NAMALWA (cell line): Measurements from ENCODE around the gene EFS.
"Not testable (repeated sequence)": the region's sequence is repeated elsewhere in the genome, so short reads cannot be mapped to it uniquely, and the experiment has no call there.

Experiments used
- DNase-seq: peaks from one replicate; pipeline ENCODE4 v3.0.0-alpha.2; 2015; ENCODE audit warnings: low spot score

Gene EFS

DNA sequence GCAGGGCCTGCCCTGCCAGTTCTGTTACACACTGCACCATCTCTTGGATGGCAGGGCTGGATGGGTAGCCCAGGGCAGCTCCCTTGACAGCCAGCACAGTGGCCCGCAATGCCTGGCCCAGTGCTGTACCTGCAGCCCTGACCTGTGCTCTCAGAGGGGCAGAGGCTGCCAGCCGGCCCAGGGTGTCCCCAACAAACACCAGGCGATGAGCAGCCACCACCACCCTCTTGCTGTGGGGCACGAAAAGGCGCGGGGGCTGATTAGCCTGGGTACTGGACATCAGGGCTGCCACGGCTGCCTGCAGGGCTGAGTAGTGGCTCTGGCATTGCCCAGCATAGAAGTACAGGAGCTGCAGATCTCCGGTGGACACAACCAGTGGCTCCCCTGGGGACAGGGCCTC, 7.7 kb downstream of the EFS start:
- DNase-seq = no peak

DNA sequence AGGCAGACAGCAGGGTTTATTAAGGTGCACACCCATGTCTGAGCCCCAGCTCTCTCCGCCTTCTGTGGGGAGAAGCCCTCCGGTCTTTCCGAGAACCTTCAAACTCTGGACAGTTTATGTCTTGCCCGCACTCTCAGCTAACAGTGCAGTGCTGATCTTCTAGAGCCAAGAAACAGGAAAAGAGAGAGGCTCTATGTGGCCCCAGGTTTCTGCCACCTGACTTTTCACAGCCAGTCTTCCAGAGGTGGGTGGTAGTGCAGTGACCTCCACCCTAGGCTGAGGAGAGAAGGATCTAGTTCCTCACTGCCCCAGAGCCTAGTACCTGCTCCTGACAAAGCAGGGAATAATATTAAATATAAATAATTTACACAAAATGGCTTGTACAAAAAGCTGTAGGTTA, 8.3 kb downstream of the EFS start:
- DNase-seq = no peak

DNA sequence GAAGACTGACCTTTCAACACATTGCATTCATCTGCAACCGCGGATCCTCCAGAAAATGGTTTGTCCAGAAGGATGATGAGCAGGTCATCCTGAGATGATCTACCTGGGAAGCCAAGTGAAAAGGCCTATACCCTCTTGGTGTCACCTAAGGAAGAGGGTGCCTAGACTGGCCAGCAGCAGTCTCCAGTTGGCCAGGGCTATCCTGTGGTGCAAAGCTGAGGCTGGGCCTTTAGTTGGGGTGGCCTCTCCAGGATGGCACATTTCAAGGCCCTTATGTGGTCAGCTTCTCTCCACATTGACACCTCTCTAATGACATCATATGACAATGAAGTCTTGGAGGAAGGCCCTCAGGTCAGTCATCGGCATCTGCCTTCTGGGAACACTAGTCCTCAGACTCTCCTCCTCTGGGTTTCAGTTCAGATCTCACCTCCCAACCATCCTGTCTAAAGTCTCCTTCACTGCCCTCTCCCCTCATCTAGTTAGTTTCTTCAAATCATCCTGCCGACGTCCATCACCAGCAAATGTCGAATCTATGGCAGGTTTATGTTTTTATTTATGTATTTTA, 9.0 kb downstream of the EFS start:
- no peak for DNase-seq

DNA sequence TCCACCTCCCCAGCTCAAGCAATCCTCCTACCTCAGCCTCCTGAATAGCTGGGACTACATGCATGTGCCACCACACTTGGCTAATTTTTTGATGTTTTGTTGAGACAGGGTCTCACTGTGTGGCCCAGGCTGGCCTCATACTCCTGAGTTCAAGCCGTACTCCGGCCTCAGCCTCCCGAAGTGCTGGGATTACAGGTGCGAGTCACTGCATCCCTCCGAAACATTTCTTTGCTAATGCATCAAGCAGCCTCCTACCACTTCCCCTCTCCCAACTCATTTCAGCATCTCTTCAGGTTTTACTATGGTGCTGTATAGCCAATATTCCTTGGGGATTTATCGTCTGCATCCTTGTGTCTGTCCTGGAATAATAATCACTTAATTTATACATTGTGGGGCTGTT, 10.0 kb downstream of the EFS start:
- DNase-seq = no peak

DNA sequence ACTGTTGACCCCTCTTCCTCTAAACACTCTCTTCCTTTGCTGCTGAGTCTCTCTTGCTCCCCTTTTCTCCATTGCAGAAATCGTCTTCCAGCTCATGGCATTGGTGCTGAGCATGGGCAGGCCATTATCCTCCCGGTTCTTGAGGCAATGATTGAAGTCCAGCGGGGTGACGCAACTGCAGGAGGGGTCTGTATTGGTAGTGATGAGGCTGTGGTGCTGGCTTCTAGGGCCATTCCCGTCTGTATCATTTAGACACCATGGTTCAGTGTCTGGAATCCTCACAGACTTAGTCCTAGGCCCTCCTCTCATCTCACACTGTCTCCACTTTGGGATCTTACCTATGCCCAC, 11.6 kb downstream of the EFS start:
- no peak for DNase-seq

DNA sequence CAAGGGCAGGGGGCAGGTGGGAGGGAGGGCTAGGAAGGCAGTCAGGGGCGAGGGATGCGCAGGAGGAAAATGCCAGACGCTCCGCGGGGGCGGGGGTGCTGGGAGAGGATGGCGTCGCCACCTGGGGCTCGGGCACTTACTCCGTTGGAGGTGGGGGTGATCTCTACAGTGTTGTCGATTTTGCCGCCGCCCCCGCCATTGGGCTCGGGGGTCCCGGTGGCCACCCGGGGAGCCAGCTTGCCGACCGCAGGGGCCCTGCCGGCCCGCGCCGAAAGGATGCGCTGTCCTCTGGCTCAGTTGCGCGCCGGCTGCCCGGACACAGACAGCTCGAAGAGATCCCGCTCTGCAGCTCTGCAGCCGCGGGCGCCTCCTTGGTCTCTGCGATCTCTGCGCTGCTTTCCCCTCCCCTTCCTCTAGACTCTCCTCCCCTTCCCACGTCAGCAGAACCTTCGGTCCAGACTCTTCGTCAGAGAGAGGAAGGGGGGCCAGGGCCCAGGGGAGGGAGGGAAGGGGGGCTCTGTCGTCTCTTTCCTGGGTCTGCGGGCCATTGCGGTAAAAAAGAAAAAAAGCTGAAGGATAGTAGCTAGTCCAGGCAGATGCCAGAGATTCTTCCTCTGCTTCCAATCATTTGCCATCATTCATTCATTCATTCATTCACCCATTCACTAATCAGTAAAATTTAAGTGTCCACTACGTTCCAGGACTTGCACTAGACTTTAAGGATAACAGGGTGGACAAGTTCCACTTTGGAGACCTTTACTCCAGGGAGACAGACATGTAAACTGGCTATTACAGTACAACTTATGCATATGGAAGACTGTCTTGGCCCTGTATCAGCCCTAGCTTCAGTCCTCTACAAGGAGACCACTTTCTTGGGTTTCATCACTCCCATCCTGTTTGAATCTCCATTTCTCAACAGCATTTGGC, 12.2 kb downstream of the EFS start, which contains the start of gene SLC22A17:
Gene SLC22A17, minus strand, starts transcription at position 382 of the 927 bp plus-strand sequence.
- no peak for DNase-seq

DNA sequence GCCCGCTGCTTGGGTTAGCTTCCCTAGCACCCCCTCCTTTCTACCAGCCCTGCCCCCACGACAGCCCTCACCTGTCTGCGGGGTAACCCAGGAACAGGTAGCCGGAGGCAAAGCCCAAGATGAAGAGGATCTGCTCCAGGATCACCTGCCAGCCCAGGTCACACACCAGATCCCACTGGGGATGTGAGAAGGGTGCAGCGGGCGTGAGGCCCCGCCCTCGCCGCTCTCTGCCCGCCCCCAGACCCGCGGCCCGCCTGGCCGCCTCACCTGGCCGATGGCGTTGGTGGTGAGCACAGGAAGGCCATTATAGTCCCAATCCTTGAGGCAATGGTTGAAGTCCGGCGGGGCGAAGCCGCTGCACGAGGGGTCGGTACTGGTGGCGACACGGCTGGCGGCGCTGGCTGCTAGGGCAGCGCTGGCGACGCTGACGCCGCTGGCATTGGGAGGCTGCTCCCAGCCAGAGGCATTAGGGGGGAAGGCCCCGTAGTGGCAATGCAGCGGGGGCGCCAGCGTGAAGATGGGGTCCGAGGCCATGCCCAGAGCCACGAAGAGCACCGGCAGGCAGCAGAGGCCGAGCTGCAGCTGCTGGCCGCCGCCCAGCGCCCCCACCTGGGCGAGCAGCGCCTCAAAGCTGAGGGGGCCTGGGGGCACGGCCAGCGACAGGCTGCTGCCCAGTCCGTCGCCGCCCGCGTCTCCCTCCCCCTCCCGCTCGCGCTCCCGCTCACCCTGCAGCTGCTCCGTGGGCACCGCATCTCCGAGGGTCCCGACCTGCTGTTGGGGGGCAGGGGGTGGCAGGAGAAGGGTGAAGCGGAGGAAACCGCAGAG, 13.1 kb downstream of the EFS start:
- no peak for DNase-seq

DNA sequence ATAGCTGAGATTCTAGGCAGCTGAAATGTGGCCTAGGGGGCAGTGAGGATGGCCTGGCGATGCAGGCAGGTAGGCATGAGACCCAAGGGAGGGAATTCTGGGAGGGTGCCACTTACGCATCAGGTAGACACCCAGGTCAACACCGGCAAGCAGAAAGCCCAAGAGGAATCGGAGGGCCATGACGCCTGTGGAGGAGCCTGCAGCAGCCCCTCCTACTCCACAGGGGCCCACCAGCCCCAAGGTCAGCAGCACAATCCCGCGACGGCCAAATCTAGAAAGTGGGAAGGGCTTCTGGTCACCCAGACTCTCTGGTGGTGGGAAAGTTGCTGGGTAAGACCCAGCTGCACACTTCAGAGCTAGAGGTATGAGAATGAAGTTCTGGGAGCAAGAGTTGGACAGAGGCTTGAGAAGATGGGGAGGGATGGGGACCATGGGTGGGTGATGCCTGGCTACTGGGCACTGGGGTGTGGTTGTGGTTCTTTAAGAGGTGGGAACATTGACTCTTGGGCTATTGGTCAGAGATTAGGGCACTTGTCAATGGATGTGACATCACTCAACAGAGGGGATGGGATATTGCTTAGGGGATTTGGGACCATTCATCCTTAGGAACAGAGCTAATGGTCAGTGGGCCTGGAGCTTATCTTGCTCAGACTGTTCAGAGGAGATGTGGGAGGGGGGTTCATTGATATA, 15.7 kb downstream of the EFS start:
- no peak for DNase-seq

DNA sequence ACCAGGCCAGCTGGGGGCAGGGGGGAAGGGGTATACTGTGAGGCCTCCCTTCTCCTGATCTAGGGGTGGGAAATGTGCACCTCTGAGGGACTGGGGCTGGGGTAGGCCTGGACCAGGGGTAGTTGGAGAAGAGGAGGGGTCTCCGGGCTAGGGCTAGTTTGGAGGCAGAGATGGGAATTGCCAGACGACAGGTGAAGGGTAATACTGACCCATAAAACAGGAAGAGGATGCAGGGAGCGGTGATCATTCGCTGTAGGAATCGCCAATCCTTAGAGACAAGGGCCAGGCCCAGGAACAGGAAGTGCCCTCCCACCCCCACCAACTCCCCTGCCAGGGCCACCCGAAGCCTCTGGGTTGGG, 16.7 kb downstream of the EFS start:
- DNase-seq = no peak

DNA sequence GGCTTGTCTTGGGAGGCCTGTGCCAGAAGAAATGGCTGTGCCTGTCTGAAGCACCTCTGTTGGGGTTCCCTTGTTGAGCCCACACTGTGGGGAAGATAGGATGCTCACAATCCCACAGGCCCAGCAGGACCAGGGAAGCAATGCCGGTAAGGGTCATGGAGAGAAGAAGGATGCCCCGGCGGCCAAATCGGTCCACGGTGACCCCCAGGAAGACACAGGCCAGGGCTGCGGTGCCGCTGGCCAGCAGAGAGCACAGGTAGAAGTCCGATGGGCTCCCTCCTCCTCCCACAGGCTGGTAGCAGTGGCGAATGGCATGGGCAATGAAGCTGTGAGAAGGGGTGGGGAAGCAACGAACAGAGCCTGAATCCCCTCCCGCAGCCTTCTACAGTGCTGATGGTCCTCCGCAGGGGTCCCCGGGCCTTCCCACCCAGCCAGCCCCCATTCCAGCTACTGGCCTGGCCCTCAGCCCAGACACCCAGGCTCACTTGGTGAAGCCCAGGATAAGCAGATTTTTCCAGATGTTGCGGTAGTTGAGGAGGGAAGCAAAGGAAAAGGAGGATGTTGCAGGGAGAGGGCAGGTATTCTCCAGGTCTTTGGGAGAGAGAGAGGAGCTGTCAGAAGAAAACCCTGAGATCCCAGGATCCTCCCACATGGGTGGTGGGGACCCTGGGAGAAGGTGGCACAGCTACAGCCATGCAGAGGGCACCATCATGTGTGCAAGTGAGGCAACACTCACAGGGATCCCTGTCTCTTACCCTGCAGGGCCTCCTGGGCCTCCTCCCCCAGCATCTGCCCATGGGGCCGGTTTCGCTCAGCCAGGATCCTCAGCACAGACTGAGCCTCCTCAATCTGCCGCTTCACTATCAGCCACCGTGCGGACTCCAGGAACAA, 17.3 kb downstream of the EFS start:
- DNase-seq = no peak

DNA sequence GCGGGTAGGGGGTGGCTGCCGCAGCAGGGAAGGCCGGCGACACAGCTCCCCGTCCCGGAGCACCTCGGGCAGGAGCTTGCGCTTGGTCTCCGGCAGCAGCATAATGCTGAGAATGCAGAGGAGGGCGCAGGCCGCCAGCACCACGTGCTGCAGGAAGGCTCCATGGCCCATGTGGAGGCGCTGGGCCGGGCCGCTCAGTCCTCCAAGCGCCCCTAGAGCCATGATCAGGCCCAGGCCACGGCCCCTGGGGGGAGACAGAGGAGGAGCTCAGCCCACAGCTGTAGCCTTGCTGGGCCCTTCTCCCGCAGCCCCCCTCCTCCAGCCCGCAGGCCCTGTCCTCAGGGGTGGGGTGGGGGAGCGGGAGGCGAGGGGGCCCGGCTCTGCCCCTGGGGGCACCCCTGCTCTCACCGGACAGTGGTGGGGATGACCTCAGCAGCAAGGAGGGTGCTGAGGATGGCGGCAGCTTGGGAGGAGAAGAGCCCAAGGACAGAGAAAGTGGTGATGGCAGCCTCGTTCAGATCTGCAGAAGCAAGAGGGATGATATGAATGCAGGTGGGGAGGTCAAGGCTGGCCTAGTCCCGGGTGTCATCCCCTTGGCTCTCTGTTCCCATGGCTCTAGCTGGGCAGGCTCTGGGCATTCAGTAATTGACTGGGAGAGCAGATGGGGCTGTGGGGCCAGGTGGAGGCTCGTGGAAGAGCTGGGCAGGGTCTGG, 18.1 kb downstream of the EFS start:
- DNase-seq = no peak

DNA sequence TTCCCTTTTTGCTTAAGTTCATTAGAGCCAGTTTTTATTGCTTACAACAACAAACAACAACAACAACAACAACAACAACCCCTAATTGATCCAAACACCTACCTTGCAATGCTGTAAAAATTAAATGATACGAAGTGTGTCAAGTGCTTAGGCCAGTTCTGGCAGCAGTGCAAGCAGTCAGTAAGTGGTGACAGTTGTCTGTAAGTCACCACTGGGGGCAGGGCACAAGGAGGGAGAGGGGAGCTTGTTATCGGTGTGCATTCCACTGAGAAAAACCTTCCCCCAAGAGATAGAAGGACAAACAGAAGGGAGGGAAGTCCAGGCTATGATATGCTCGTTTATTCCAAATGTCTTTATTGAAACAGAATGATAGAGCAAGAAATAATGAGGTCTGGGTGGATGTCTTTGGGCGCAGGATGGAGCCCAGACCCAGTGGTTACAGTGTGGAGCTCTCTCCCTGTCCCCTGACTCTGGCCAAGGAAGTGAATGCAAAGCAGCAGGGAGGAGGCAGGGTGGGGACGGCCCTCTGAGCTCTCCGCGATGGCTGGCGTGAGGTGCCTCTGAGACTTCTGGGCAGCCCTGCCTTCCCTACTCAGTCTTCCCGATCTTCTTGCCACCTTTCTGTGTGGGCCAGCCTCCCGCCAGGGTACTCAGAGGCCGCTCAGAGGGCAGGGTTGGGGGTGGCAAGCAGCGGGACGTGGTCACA, 18.8 kb downstream of the EFS start:
- no peak for DNase-seq

DNA sequence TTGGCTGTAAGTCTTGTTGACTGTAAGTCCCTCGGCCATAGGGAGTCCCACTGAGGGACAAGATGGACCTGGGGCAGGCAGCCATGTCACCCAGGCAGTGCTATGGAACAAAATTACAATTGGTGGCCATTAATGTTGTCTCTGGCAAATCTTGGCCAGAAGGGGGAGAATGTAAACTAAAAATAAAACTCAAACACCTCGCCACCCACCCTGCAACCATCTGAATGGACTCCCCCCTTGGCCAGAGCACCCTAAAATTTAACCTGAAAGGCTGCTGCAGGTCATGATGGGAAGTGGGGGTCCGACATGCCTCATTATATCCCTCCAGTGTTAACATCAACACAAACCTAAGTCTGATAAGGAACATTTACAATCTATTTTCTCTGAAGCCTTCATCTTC, 20.5 kb downstream of the EFS start:
- no peak for DNase-seq

DNA sequence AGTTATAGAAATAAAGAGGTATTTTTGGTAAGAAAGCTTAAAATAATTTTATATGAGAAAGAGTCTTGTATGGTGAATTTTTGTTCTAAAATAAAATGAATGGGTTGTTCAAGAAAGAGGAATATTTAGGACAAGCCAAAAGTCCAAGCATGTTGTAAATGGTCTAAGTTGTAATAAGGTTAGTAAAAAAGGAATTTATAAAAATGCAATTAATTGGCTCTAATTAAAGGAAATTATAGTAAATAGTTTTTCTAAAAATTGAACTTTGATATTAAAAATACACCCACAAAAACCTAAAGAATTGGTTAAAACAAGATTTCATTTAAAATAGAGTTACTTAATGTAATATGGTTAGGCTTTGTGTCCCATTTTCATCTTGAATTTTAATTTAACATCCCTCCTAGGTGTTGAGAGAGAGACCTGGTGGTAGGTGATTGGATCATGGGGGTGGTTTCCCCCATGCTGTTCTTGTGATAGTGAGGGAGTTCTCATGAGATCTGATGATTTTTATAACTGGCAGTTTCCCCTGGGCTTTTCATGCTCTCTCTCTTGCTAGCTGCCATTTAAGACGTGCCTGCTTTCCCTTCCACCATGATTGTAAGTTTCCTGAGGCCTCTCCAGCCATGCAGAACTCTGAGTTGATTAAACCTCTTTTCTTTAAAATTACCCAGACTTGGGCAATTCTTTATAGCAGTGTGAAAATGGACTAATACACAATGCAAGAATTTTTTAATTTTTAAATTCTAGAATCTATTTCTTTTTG, 25.3 kb downstream of the EFS start:
- no peak for DNase-seq

DNA sequence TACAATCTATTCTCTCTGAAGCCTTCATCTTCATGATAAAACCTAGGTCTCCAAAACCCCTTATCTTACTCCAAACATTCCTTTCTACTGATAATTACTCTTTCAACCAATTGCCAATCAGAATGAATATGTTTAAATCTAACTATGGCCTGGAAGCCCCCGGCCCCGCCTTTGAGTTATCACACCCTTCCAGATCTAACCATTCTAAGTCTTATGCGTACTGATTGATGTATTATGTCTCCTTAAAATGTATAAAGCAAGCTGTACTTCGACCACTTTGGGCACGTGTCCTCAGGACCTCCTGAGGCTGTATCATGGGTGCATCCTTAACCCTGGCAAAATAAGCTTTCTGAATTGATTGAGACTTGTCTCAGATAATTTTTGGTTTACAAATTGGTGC, 29.3 kb downstream of the EFS start:
- DNase-seq = no peak

DNA sequence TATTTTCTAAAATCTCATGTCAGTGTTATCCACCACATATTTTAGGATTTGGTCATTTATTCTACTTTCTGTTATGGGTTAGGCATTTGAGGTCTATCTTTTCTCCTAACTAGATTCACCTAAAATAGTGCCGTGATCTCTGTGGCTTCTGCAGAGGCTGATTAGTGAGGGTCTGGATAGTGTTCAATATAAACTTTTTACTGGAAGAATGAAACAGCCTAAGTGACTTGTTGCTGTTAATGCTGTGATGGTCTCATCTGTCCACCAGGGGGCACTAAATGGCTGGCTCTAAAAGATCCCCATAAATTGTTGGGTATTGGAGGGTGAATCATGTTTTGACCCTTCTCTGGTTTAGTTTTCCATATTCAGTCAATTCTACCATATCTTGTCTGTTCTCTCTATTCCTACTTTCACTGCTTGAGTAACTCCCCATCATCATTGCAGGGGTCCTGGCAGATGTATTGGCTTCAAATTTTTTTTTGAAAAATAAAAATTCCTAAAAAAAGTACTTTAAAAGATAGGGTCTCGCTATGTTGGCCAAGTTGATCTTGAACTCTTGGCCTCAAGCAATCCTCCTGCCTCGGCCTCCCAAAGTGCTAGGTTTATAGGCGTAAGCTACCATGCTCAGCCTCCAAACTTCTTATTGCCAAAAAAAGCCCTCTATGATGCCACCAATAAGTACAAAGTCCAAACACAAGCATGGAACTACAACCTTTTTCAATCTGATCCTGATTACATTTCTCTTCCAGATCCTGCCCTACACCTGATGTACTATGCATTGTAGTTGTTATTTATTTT, 36.8 kb downstream of the EFS start:
- DNase-seq = peak; percentile 84

DNA sequence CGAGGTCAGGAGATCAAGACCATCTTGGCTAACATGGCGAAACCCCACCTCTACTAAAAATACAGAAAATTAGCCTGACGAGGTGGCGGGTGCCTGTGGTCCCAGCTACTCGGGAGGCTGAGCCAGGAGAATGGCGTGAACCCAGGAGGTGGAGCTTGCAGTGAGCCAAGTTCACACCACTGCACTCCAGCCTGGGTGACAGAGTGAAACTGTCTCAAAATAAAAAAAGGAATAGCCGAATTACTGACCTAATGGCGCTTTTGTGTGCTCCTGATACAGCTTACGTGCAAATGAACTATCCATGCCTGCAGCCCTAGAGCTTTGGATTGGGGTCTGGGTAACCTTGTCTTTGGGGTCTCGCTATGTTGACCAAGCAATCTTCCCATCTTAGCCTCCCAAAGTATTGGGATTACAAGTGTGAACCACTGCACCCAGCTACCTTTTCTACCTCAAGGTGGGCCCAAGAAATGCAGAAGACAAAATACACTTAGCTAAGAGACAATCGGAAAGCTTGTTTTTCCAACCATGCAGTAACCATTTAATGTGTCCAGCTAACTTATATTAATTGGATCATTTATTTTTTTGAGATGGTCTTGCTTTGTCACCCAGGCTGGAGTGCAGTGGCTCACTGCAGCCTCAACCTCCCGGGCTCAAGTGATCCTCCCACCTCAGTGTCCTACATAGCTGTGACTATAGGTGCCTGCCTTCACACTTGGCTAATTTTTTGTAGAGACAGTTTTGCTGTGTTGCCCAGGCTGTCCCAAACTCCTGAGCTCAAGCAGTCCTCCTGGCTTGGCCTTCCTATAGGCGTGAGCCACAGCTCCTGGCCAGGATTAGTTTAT, 38.3 kb downstream of the EFS start:
- DNase-seq = no peak

DNA sequence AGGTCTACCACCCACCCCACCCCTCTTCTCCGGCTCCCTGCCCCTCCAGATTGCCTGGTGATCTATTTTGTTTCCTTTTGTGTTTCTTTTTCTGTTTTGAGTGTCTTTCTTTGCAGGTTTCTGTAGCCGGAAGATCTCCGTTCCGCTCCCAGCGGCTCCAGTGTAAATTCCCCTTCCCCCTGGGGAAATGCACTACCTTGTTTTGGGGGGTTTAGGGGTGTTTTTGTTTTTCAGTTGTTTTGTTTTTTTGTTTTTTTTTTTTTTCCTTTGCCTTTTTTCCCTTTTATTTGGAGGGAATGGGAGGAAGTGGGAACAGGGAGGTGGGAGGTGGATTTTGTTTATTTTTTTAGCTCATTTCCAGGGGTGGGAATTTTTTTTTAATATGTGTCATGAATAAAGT, 39.2 kb downstream of the EFS start:
- DNase-seq = not testable (repeated sequence)
